Left lobe of liver (tissue), 2 donors: ENCODE measurements around the gene SPPL2B. TPM values are rescaled to one million over a fixed set of nuclear protein-coding genes. Genes with fewer than 3 reads are reported as not detected.

Experiments
- ATAC-seq: fragments of 200-7000 bp; cut with Tn5 transposase; one replicate; pipeline ENCODE4 v1.9.1; 2020; ENCODE audit warnings: mild to moderate bottlenecking, moderate library complexity
- DNase-seq: peaks from one replicate; pipeline ENCODE4 v3.0.0-alpha.2; 2020; ENCODE audit warnings: low spot score
- total RNA-seq: library from RNA; stranded (reverse); gene quantifications from one replicate; pipeline ENCODE4 v1.2.1, GENCODE V29; 2021
- donor health status: DM: no; HTN: no; CAD: no; lungs with moderate emphysema.
- donor health status: DM: no; HTN: yes; CAD: no.

Gene SPPL2B
- total RNA-seq, 1 donor from 2014 or later: 45.0 TPM

DNA sequence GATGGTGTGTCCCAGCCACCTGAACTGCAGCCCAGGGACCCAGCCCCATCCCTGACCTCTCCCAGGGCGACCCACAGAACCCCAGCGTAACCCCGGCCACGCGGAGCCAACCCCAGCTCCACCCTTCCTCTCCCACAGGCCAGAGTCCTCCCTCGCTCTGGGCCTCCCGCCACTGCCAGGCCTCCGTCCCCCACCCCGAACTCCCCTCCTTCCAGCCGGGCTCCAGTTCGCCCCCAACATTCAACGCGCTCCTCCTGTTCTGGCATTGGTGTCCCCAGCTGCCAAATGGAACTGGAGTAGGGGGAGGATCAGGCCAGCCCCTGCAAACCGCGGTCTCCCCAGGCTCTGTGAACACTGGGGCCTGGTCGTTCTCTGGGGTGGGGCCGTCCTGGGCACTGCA, 28.0 kb upstream of the SPPL2B start:
- no peak for DNase-seq
- ATAC-seq: no peak

DNA sequence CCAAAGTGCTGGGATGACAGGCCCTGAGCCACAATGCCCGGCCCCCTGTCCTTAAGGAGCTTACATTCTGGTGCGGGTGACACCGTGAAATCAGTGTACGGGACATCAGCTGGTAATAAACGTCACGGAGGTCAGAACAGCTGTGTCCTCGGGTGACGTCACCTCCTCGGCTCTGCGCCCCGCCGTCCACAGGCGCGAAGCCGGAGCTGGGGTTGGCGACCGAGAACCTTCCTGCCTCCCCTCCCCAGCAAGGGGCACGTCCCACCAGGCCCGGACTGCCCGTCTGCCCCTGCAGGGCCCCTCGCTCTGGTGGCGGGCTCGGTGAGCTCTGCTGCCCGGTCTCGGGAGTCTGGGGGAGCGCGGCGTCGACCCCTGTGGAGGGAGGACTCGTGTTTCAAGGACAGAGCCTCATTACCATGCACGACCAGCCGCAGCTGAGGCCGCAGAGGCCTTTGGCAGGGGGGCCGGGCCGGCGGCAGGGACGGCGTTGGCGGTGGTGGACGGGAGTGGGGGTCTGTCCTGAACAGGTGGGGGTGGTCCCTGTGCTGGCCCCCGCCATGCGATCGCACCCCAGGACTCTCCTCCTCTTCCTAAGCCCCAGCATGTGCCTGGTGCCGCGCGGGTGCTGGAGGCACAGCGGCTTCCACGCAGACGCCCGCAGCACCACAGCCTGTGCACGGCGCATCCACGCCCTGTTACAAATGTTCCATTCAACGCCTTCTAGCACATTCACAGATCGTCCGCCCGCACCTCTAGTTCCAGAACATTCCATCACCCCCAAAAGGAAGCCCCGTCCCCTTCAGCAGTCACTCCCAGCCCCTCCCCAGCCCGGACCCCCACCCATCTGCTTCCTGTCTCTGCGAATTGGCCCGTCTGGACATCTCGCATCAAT, 25.9 kb upstream of the SPPL2B start:
- ATAC-seq: peak; percentile 41
- no peak for DNase-seq

- DNase-seq (no peak), ATAC-seq (no peak)
Measured at GRCh38 chr19:2303211-2303798, 25.2 kb upstream of the SPPL2B start.

GRCh38 chr19:2305452-2306280, 22.8 kb upstream of the SPPL2B start:
- ATAC-seq (no peak), DNase-seq (no peak)

GRCh38 chr19:2306281-2306806, 22.1 kb upstream of the SPPL2B start:
- DNase-seq: no peak
- no peak for ATAC-seq

DNA sequence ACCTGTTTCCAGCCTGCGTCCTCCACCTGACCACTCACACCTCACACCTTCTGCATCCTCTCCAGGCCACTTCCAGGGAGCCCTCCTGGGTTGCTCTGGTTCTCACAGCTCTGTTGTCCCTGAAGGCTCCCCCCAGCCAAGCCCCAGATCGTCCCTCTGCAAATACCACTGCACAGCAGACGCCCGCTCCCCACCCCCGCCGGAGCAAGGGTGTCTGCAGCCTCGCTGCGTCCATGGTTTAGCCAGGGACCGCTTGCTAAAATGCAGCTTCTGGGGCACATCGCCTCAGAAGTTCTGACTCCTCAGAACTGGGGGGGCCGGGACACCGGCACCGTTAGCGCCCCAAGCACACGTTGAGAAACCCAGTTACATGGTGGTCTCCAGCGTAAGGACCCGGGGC, 21.5 kb upstream of the SPPL2B start:
- ATAC-seq: no peak
- no peak for DNase-seq

GRCh38 chr19:2307518-2308012, 20.9 kb upstream of the SPPL2B start:
- DNase-seq (no peak), ATAC-seq (no peak)

- DNase-seq (no peak), ATAC-seq (peak; percentile 12)
Measured at GRCh38 chr19:2308114-2308556, 20.3 kb upstream of the SPPL2B start, which contains the start of gene LINGO3. TSS of gene LINGO3 (minus strand) at chr19:2308154. CDS start at chr19:2291776, 16,378 bp downstream.

DNA sequence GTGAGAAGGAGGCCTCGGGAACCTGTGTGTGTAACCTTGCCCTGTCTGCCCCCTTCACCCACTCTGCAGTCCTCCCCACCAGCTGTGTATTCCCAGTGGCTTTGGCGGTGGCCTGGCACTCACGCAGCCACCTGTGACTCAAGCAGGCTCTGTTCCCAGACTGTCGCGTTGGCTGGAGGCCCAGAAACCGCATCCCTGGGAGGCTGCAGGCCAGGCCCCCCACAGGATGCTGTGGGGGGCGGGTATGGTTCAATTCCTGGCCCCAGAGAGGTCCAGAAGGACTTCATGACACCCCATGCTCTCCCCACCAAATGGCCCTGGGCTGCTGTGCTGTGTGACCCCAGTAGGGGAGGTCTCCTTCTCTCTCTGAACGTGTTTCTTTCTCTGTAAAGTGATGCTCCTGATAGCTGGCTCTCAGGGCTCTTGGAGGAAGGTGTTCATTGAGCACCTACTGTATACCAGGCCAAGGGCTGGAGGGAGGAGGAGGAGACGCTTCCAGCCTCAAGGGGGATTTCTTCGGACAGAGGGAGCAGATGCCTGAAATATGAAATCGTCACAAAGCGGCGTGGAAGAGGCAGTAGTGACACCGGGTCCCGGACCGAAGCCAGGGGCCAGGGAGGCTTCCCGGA, 18.6 kb upstream of the SPPL2B start:
- ATAC-seq (peak; percentile 24), DNase-seq (no peak)

DNA sequence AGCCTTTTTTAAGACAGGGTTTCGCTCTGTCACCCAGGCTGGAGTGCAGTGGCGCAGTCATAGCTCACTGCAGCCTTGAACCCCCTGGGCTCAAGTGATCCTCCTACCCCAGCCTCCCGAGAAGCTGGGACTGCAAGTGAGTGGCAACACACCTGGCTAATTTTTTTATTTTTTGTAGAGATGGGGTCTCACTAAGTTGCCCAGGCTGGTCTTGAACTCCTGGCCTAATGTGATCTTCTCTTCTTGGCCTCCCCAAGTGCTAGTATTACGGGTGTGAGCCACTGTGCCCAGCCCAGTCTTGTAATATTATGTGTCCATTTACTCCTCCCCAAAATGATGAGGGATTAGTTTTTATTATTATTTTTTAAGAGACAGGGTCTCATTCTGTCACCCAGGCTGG, 17.4 kb upstream of the SPPL2B start:
- DNase-seq (no peak), ATAC-seq (no peak)

- no peak for ATAC-seq
Measured at GRCh38 chr19:2312820-2313501, 15.5 kb upstream of the SPPL2B start.

DNA sequence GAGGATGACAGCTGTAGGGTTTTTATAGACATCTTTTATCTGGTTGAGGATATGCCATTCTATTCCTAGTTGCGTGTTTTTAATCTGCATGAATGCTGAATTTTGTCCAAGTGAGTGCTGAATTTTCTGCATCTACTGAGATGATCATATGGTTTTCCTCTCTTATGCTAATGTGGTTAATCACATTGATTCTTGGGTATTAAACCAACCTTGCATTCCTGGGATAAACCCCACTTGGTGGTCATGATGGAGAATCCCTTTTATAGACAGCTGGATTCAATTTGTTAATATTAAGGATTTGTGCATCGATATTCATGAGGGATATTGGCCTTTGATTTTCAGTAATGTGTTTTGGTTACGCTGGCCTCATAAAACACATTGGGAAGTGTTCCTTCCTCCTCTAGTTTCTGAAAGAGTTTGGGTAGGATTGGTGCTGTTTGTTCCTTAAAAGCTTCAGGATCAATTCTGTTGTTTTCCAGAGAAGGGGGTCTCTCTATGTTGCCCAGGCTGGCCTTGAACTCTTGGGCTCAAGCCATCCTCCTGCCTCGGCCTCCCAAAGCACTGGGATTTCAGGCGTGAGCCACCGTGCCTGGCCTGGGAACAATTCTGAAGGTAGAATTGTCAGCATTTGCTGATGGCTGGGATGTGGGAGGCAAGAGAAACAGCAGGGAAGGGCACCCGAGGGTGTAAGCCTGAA, 13.2 kb upstream of the SPPL2B start:
- no peak for ATAC-seq
- DNase-seq: no peak

More at GRCh38 chr19:2312820-2313501, 15.5 kb upstream of the SPPL2B start:
- no peak for DNase-seq

- ATAC-seq: peak; percentile 96
- DNase-seq: peak; percentile 67
Measured at GRCh38 chr19:2315818-2316353, 12.6 kb upstream of the SPPL2B start.

- DNase-seq (no peak), ATAC-seq (no peak)
Measured at GRCh38 chr19:2317300-2317699, 11.2 kb upstream of the SPPL2B start.

DNA sequence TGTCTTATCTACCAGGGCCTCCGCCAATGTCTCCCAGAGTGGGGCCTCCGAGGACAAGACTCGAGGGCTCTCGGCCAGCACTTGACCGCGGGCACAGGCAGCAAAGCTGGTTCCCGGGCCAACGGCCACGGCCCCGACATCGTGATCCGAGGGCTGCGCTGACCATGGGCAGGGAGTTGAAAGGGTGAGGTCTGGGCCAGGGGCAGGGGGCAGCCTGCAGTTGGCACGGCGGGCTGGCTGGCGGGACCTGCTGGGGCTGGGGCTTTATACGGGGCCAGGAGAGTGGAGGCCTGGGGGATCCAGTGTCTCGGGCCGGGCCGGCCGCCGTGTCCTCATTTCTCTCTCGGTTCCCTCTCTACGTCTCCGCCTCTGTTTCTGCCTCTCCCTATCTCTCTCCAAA, 10.7 kb upstream of the SPPL2B start:
- no peak for DNase-seq
- ATAC-seq: no peak

DNA sequence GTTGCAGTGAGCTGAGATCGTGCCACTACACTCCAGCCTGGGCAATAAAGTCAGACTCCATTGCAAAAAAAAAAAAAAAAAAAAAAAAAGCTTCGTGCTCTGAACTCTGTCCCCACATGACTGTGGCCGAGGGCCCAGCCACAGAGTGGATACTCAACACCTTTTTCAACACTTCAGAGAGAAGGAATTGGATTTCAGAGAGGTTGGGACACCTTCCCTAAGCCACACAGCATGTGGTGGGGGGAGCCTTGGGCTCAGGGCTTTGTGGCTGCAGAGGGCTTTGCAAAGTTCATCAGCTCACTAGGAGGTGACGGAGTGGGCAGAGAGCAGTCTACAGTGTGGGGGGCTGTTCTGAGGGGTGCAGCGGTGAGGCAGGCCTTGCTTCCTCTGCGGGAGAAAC, 9.6 kb upstream of the SPPL2B start:
- no peak for ATAC-seq
- DNase-seq: no peak

DNA sequence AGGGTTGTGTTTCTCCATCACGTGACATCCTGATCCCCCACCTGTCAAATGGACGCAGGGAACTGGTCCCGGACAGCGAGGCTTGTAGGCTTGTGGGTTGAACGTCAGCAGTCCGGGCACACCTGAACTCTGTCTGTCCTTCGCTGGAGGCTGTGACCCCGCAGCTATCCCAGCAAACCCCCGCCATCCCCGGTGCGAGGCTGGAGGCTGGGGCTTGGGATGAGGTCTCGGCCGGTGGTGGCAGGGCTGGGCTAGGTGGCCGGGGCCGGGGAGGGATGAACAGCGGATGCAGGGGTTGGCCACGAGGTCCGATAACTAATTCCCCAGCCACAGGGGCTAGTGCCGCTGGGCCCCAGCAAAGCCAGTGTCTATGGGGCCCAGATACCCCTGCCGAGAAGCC, 8.9 kb upstream of the SPPL2B start:
- DNase-seq: no peak
- ATAC-seq: no peak

- ATAC-seq: no peak
- DNase-seq: no peak
Measured at GRCh38 chr19:2320049-2320448, 8.4 kb upstream of the SPPL2B start.

DNA sequence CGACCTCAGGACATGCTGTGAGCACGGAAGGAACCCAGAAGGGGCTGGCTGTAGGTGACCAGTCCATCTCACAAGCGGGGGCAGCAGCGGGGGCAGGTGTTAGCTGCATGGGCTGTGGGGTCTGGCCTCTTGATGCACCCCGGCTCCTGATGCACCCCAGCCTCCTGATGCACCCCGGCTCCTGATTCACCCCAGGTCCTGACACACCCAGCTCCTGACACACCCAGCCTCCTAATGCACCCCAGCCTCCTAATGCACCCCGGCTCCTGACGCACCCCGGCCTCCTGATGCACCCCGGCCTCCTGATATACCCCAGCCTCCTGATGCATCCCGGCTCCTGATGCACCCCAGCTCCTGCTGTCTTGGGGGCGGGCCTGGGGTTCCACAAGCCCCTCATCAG, 7.5 kb upstream of the SPPL2B start:
- ATAC-seq (no peak), DNase-seq (no peak)
